Loucy (cell line): ENCODE results near the gene ZC3H12C.

Experiments used
- CTCF ChIP-seq: fragments of 200-600 bp; sonication (generic); conservative IDR thresholded peaks from 2 replicates; pipeline ENCODE4 v1.5.1; 2014; ENCODE audit warnings: mild to moderate bottlenecking, antibody characterized with exemption, low read length
- EZH2phosphoT487 ChIP-seq: fragments of 200-600 bp; IDR thresholded peaks from 2 replicates; pipeline ENCODE4 v1.6.1; 2018; ENCODE audit warnings: antibody characterized with exemption, mild to moderate bottlenecking, moderate library complexity, borderline replicate concordance

GRCh38 chr11:110086892-110087309 lies 6.3 kb upstream of the ZC3H12C start:
- no peak for TF ChIP-seq CTCF
- TF ChIP-seq EZH2phosphoT487, result no peak
